Measurements from ENCODE around the gene DLG2. TPM values are rescaled to one million over a fixed set of nuclear protein-coding genes. Genes with fewer than 3 reads are reported as not detected.
"Not testable (repeated sequence)": the region's sequence is repeated elsewhere in the genome, so short reads cannot be mapped to it uniquely, and the experiment has no call there.

DLG2 gene
- polyA plus RNA-seq, 5 donors: 5.1 to 13.2 (median 8.4) TPM

DNA sequence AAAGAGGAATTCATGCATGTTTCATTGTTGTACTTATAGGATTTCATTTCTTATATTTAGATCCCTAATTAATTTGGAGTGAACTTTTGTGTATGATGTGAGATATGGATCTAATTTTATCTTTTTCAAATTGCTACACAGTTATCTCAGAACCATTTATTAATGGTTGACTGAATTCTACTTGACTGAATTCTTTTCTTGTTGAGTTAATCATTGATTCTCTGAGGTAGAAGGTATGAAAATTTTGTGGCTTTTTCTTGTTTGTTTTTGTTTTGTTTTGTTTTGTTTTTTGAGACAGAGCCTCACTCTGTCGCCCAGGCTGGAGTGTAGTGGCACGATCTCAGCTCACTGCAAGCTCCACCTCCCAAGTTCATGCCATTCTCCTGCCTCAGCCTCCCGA is 286.3 kb downstream of the DLG2 start:
- DNase-seq: not testable (repeated sequence)

- DNase-seq: no peak
Observed at GRCh38 chr11:85318573-85318972, 308.6 kb downstream of the DLG2 start.

DNA sequence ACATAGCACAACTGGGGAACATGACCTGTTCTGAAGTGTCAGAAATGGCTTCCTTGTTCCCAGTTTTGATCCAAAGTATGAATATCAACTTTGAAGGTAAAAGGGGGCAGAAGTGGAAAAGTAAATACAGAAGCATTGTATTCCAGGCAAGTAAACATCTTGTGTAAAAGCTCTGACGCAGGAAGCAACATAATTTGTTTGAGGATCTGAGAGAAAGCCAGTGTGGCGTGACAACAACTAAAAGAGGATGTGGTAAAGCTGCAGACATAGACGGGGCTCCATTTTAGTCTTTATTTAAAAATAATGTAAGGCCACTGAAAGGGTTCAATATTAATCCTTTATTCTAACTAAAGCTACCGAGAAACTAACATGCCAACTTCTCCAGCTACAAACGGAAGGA is 310.2 kb downstream of the DLG2 start:
- no peak for DNase-seq

DNA sequence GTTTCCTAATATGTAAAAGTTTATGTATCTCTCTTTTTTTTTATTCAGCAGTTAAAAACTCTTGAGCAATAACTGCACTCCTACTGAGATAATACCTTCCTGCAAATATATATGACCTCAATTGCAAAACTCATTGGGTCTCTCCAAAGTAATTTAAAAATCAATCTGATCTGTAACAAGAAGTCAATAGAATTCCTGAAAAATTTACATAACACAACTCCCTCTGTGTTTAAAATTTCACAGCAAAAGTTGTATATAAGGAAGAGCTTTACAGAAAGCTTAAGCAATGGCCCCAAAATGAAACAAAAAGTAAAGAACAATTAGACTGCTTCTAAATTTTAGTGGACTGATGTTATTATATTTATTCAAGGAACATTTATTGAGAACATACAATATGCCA is 313.4 kb downstream of the DLG2 start:
- DNase-seq: no peak

GRCh38 chr11:85310479-85310878 is 316.7 kb downstream of the DLG2 start:
- no peak for DNase-seq

GRCh38 chr11:85307366-85307765 is 319.8 kb downstream of the DLG2 start:
- no peak for DNase-seq

DNA sequence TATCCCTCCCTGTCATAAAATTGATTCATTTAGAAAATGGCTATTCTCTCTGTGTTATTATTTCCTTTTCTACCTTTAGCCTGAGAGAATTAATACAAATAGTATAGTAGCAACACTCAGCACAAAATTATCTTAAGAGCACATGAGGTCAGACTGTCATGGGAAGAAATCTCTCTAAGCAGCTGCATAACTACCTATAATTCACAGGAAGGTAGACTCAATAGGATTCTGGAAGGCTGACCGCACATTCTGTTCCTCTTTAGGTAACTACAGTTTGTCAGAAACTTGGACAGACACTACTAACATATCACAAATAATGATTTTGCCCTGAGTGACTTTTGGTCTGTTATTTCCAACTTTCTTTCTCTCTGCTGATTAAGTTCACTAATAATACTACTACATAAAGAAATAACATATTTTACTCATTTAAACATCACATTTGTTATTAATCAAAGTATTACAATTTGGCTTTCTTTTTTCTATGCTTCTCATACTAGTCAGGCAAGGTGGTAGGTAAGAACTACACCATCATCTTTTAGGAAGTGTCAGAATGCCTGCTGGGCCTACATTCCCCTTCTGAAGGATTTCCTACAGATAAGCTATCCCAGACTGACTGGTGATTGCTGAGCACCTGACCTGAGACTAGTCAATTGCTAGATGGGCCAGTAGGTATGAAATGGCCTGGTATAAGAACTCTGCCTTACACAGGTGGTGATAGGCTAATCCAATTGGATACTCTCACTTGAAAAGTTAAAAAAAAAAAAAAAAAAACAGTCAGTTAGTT is 325.1 kb downstream of the DLG2 start:
- DNase-seq: no peak

GRCh38 chr11:85299258-85299942 is 327.7 kb downstream of the DLG2 start:
- DNase-seq: no peak

GRCh38 chr11:85295694-85296271 is 331.4 kb downstream of the DLG2 start:
- no peak for DNase-seq

DNA sequence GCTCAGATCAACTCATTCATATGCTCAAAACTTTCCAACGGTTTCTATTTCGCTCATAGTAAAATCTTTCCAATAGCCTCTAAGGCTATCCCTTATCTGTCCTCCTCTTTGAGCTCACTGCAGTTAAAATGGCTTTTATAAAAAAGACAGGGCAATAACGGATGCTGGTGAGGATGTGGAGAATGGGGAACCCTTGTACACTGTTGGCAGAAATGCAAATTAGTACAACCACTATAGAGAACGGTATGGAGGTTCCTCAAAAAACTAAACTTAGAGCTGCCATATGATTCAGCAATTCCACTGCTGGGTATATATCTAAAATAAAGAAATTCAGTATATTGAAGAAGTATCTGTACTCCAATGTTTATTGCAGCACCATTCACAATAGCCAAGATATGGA is 345.6 kb downstream of the DLG2 start:
- no peak for DNase-seq

- no peak for DNase-seq
Observed at GRCh38 chr11:85279267-85279666, 347.9 kb downstream of the DLG2 start.

DNA sequence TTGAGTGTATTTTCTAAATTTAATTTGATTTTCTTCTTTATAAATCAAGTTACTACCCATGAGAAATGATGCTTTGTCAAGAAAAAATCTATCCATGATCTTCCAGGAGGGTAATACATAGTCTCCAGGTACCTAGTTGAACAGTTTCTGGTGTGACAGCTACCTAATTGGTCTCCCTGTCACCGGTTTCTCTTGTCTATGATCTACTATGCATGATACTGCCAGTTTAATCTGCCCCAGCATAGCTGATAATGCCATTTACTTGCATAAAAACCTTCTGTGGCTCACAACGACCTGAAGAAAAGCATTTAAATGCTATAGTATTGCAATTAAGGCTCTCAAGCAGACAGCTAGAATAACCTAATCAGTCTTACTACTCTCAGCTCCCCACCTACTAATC is 349.5 kb downstream of the DLG2 start:
- no peak for DNase-seq

DNA sequence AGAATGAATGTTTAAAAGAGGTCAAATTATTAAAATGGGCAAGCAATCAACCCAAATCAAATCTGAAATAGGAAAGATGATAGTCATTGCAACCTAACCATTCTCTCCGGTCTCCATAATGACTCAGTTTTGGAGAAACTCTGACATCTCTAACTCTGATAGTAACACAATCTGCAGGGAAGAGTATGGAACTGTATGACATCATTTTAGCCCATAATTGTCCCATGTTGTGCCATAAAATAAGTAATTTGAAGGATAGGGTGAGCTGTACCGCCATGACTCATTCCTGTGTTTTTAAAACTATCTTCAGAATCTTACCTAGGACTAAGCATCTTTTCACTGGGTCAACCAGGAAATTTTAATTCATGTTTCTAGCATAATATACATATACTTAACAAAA is 350.8 kb downstream of the DLG2 start:
- no peak for DNase-seq

DNA sequence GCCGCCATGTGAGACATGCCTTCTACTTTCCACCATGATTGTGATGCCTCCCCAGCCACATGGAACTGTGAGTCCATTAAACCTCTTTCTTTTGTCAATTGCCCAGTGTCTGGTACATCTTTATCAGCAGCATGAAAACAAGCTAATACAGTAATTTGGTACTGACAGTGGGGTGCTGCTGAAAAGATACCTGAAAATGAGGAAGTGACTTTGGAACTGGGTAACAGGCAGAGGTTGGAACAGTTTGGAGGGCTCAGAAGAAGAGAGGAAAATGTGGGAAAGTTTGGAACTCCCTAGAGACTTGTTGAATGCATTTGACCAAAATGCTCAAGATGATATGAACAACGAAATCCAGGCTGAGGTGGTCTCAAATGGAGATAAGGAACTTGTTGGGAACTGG is 356.8 kb downstream of the DLG2 start:
- not testable (repeated sequence) for DNase-seq

GRCh38 chr11:85269109-85269508 is 358.0 kb downstream of the DLG2 start:
- DNase-seq: no peak

GRCh38 chr11:85266646-85267045 is 360.5 kb downstream of the DLG2 start:
- DNase-seq: no peak

DNA sequence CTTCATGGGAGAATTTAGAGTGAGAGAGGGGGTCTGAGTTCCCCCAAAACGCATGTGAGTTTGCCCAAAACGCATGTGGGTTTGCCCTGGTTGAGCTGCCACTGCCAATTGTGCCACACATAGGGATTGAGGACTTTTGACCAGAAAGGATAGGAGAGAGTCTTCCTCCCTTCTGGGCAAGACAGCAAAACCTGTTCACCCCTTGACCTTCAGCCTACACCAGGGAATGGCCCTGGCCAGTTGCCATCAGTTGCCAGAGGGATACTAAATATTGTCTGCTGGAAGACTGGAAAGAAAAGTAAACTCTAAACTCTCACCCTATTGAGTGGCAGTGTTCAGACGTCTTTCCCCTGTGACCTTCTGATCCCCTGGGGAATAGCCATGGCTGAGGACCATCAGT is 363.8 kb downstream of the DLG2 start:
- DNase-seq: no peak

GRCh38 chr11:85257837-85258236 is 369.3 kb downstream of the DLG2 start:
- DNase-seq: no peak

GRCh38 chr11:85256433-85256832 is 370.7 kb downstream of the DLG2 start:
- no peak for DNase-seq

GRCh38 chr11:85249482-85249881 is 377.7 kb downstream of the DLG2 start:
- no peak for DNase-seq

- no peak for DNase-seq
Observed at GRCh38 chr11:85247797-85248196, 379.3 kb downstream of the DLG2 start.

GRCh38 chr11:85238906-85239305 is 388.2 kb downstream of the DLG2 start:
- DNase-seq: no peak

DNA sequence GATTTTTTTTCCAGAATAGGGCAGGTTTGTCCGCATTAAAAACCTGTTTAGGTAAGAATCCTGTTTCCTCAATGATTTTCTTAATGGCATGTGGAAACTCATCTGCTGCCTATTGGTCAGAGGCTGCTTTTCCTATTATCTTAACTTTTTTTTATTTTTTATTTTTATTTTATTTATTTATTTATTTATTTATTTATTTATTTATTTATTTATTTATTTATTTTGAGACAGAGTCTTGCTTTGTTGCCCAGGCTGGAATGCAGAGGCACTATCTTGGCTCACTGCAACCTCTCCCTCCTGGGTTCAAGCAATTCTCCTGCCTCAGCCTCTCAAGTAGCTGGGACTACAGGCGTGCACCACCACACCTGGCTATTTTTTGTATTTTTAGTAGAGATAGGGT is 389.1 kb downstream of the DLG2 start:
- not testable (repeated sequence) for DNase-seq
